NCI-H1092 (cell line): ENCODE results near the gene IGFLR1.

Experiments used
- DNase-seq: peaks from one replicate; lab custom pipeline; 2025; lab: John Stamatoyannopoulos, UW

IGFLR1 gene

GRCh38 chr19:35755550-35756376, 13.5 kb upstream of the IGFLR1 start:
- no peak for DNase-seq

DNA sequence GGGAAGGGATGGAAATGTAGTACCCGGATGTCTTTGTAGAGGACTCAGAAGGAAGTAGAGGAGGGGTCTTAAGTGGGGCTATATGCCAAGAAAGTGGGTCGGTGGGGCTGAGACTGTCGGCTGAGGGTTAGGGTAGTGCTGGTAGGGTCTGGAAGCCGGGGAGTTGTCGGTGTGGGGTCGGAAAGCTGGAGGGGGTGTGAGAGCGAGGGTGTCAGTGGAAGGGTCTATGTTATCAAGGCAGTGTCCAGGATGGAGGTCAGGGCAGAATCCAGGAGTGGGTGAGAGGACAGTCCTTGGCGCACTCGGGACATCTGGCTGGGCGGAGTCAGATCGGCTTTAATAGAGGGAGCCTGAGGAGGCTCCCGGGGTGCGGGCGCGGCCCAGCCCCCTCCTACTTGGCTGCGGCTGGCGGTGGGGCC, 12.9 kb upstream of the IGFLR1 start:
- no peak for DNase-seq

DNA sequence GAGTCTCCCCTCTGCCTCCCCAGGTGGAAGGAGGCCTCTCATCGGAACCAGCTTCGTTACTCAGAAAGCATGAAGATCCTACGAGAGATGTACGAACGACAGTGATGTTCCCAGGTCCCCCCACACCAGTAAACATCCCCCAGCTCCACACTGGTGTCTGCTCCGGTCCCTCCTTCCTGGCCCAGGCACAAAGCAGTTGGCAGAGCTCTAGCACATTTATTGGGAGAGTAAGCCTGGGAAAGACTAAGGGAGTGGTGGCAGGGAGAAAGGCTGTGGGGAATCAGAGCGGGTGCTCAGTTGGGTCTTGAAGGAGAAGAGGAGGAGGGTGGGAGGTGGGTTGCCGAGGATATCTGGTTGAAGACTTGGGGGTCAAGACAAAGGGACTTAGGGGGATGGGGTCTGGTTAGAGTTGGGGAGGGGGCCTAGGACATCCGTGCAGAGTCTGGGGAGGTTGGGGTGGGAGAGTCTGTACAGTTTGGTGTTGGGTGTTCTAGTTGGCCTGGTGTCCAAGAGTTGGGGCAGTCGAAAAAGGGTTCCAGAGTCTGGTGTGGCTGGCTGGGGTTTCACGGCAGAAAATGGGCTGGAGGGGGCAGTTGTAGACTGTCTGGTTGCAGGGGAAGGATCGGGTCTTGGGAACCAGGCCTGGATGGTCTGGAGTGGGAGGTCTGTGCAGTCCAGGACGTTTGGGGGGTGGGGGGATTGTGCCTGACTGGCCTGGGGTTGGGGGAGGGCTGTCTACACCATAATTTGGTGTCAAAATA, 12.3 kb upstream of the IGFLR1 start:
- DNase-seq = no peak

DNA sequence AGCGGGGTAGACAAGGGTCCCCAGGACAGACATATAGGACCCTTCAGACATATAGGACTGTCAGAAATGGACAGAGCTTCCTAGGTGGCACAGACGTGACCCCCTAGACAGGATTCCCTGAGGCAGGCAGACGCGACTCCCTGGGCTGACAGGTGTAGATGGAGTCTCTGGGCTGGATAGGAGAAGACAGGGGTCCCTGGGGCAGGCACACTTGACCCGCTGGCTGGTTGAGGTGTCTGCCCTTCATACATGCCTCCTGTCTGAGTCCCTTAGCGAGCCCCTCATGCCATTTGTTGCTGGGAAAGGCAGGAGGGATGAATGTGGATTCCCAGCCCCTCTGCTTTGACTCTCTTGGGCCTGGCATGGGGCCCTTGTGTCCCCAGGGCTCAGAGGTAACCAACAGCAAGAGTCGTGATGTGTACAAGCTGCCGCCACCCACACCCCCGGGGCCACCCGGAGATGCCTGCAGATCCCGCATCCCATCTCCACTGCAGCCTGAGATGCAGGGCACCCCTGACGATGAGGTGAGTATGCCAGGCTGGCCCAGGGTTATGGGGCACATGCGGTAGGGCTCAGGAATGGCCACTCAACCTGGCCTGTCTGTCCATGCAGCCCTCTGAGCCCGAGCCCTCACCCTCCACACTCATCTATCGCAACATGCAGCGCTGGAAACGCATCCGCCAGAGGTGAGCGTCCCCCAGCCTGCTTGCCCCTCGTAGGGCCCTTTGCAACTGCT, 11.6 kb upstream of the IGFLR1 start:
- DNase-seq = no peak

- no peak for DNase-seq
Observed at GRCh38 chr19:35752746-35753350, 10.6 kb upstream of the IGFLR1 start.

GRCh38 chr19:35751839-35752745, 9.8 kb upstream of the IGFLR1 start:
- no peak for DNase-seq

DNA sequence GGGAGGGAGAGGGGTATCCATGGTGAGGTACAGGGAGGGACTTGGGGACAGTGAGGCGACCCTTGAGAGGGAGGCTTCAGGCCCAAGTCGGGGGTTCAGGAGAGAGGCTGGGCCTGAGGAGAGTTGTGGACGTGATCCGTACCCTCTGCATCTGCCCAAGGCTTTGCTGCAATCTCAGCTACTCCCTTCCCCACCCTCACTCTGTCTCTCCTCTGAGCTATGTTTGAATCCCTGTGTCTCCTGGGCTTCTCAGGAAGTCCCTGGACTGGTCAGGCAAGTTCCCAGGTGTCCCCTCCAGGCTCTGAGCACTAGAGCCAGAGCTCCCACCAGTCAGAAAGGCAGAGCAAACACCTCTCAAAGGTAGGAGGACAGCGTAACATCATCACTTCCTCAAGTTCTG, 7.9 kb upstream of the IGFLR1 start:
- DNase-seq = no peak

DNA sequence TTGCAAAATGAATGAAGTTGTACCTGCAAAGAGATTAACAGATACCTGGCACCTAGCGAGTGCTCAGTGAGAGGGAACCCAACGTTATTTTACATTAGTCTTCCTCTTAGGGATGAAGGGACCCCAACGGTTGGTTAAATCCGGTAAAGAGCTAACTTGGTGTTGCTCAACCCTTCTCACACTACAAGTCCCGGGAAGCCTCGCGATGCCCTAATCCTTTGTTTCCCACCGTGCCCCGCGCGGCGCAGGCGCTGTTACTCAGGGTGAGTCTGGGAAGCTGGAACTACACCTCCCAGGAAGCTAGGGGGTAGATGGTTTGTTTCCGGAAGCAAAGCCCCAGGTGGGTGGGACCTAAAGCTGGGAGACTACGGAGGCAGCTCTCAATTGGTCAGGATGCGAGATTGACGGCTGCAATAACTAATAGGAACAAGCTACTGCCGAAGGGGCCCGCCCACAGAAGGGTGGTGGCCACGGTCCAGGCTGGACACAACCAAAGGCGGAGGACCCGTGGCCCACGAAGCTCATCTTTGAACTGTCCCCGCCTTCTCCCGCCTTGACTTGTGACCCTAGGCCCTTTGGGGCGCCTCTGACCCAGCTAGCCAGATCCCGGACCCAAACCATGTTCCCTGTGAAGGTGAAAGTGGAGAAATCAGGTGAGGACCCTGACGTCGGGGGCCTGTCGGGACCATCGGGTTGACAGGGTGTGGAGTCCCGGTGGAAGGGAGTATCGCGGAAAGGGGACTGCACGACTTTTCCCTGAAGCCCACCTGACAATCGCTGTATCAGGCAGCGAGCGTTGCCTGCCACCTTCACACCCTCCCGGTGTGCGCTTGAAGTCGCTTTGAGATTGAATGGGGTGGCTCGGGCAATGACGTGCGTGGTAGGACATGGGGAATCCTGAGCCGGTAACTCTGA, 6.1 kb upstream of the IGFLR1 start, which contains the start of gene LIN37:
LIN37 (plus strand) TSS at position 471 of the 915 bp plus-strand sequence; CDS start at position 620, 149 bp downstream.
- peak; percentile 95 for DNase-seq

DNA sequence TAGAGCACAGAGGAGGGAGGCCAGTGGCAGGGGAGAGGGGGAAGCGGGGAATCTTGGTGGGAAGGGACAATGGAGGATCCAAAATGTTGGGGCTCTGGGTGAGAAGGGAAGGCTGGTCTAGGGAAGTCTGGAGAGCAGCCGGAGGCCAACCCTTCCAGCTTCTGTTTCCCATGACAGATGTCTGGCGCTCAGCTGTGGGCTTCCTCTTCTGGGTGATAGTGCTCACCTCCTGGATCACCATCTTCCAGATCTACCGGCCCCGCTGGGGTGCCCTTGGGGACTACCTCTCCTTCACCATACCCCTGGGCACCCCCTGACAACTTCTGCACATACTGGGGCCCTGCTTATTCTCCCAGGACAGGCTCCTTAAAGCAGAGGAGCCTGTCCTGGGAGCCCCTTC, 4.3 kb upstream of the IGFLR1 start:
- no peak for DNase-seq

DNA sequence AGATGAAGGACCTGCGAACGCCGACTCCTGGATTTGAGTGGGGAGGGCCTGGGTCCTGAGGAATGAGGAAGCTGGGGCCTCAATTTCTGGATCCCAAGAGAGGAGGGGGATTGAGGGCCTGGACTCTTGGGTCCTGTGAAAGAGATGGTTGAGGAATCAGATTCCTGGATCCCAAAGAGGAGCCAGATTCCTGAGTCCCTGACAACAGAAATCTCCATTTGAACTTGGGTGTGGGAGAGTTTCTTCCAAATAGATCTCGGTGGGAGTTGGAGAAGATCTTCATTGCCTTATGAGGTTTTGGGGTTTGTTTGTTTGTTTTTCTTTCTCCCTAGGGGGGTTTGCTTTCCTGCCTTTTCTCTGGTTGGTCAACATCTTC, 3.8 kb upstream of the IGFLR1 start:
- DNase-seq = no peak

- peak; percentile 97 for DNase-seq
Observed at GRCh38 chr19:35745328-35746086, 3.3 kb upstream of the IGFLR1 start, which contains the start of the genes PSENEN and U2AF1L4. Gene PSENEN (plus strand): TSS chr19:35745651. CDS start chr19:35745931, 280 bp downstream. Gene U2AF1L4 (minus strand): TSS chr19:35745418. CDS start chr19:35745391, 27 bp downstream.

- DNase-seq = peak; percentile 90
Observed at GRCh38 chr19:35744430-35745327, 2.4 kb upstream of the IGFLR1 start.

GRCh38 chr19:35743640-35744429, 1.6 kb upstream of the IGFLR1 start:
- DNase-seq = no peak

- DNase-seq = no peak
Observed at GRCh38 chr19:35741203-35741515, 1.1 kb downstream of the IGFLR1 start.

DNA sequence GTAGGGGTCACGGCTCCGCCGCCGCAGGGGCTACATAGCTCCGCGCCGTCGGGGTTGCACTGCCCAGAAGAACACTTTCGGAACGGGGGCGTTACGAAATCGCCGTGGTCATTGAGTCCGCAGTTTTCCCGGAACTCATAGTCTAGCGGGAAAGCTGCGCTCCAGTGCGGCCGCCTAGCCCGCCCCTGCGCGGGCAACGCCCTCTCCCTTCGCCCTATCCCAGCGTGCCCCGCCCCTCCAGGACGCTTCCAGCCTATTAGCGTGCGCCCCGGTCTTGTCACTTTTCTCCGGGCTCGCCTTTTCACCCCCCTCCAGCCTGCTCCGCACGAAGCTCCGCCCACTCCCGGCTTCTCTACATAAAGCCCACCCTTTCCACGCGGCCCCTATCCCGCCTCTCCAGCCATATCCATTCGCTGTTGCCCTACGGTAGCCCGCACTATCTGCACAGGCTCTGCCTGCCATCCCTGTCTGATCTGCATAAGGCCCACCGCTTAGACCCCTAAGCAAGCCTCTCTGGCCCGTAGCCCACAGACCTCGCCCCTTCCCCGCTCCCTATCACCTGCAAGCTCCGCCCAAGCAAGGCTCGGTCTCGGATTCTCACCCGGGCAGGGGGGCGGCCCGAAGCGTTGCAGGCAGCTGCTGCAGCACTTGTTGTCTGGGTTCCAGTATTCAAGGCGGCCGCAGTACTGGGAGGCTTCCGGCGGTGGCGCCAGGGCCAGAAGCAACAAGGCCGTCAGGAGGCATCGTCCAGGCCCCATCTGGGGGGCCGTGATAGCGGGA, 1.6 kb downstream of the IGFLR1 start:
- DNase-seq = peak; percentile 92

DNA sequence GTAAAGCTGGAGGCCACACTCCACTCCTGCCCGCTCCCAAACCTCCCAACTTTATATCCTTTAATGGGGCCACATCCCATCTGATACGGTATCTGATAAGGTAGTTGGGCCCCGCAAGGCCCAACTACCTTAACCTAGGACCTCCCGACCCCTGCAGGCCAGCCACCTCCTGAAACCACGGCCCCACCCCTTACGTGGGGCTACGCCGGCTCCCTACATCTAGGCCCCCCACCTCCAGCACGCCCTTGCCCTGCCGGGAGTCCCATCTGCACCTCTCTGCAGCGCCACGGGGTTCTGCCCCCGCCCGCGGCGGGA, 2.2 kb downstream of the IGFLR1 start:
- no peak for DNase-seq
